ENCODE measurements around the gene CYREN. TPM values are rescaled to one million over a fixed set of nuclear protein-coding genes. Genes with fewer than 3 reads are reported as not detected.

Gene CYREN
- total RNA-seq, 1 experiment from 2014 or later = 49.6 TPM

DNA sequence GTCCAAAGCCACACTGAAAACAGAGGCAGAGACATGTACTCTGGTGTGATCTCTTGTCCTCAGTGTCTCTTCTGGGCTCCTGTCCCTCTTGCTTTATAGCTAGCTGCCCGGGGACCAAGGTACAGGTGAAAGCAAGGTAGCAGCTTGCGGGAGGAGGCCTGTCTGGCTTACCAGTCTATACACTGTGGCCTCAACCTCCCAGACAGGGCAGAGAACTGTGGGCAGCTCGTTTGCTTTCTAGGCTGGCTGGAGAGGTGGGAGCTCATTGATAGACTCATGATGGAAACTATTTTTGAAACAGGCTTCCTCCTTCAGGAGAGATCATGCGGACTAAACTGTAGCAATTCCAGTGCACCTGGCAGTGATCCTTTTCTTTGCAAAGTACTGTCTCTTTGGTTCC lies 4.6 kb downstream of the CYREN start:
- intact Hi-C loops (cut with micrococcal nuclease; ENCODE audit: unreplicated experiment) (no loop called here), in situ Hi-C loops (cut with HindIII; ENCODE audit: low pct_unique_long_range_greater_than_20kb, low sequenced_read_pairs) (no loop called here)
- DNase-seq (ENCODE audit: low read depth, low spot score) (no peak), ATAC-seq (no peak)
- Histone ChIP-seq H3K27ac (ENCODE audit: low read length) (no peak overlapping the region), H3K4me1 (ENCODE audit: control insufficient read depth, insufficient read depth, low read length) (peaks cover 10% of the 10 kb centered on the region), H3K9me3 (ENCODE audit: control insufficient read depth, insufficient read depth, low read depth, low read length) (no peaks in the 10 kb centered on the region), H3K36me3 (ENCODE audit: control insufficient read depth, insufficient read depth, low read length) (peaks cover 5% of the 10 kb centered on the region), H3K27me3 (ENCODE audit: control insufficient read depth, insufficient read depth, low read length) (no peaks in the 10 kb centered on the region), H3K4me3 (ENCODE audit: low read depth in 2 of 2, low read length in 2 of 2) (no peak overlapping the region)
- TF ChIP-seq SIN3A (IDR thresholded peaks at IDR 0.05; ENCODE audit: borderline replicate concordance, insufficient read depth, low read depth, low read length) (no peak), POLR2AphosphoS5 (IDR thresholded peaks at IDR 0.05; ENCODE audit: low read depth, low read length) (no peak; the same call in 1 of the 2 replicates), TCF7L2 (IDR thresholded peaks at IDR 0.05; ENCODE audit: low read depth, low read length) (no peak)
- TF ChIP-seq, protein P1, sequence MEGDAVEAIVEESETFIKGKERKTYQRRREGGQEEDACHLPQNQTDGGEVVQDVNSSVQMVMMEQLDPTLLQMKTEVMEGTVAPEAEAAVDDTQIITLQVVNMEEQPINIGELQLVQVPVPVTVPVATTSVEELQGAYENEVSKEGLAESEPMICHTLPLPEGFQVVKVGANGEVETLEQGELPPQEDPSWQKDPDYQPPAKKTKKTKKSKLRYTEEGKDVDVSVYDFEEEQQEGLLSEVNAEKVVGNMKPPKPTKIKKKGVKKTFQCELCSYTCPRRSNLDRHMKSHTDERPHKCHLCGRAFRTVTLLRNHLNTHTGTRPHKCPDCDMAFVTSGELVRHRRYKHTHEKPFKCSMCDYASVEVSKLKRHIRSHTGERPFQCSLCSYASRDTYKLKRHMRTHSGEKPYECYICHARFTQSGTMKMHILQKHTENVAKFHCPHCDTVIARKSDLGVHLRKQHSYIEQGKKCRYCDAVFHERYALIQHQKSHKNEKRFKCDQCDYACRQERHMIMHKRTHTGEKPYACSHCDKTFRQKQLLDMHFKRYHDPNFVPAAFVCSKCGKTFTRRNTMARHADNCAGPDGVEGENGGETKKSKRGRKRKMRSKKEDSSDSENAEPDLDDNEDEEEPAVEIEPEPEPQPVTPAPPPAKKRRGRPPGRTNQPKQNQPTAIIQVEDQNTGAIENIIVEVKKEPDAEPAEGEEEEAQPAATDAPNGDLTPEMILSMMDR (IDR thresholded peaks at IDR 0.05) = no peak
- TF ChIP-seq, protein P2, sequence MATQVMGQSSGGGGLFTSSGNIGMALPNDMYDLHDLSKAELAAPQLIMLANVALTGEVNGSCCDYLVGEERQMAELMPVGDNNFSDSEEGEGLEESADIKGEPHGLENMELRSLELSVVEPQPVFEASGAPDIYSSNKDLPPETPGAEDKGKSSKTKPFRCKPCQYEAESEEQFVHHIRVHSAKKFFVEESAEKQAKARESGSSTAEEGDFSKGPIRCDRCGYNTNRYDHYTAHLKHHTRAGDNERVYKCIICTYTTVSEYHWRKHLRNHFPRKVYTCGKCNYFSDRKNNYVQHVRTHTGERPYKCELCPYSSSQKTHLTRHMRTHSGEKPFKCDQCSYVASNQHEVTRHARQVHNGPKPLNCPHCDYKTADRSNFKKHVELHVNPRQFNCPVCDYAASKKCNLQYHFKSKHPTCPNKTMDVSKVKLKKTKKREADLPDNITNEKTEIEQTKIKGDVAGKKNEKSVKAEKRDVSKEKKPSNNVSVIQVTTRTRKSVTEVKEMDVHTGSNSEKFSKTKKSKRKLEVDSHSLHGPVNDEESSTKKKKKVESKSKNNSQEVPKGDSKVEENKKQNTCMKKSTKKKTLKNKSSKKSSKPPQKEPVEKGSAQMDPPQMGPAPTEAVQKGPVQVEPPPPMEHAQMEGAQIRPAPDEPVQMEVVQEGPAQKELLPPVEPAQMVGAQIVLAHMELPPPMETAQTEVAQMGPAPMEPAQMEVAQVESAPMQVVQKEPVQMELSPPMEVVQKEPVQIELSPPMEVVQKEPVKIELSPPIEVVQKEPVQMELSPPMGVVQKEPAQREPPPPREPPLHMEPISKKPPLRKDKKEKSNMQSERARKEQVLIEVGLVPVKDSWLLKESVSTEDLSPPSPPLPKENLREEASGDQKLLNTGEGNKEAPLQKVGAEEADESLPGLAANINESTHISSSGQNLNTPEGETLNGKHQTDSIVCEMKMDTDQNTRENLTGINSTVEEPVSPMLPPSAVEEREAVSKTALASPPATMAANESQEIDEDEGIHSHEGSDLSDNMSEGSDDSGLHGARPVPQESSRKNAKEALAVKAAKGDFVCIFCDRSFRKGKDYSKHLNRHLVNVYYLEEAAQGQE (IDR thresholded peaks at IDR 0.05; ENCODE audit: insufficient read depth in 1 of 2, low read depth in 2 of 2, low read length in 1 of 2) = no peak
- ChIA-PET POLR2A (no interaction called here), CTCF (no interaction called here)
- BruUV-seq (replicated peaks) = TSS peak; percentile 13

DNA sequence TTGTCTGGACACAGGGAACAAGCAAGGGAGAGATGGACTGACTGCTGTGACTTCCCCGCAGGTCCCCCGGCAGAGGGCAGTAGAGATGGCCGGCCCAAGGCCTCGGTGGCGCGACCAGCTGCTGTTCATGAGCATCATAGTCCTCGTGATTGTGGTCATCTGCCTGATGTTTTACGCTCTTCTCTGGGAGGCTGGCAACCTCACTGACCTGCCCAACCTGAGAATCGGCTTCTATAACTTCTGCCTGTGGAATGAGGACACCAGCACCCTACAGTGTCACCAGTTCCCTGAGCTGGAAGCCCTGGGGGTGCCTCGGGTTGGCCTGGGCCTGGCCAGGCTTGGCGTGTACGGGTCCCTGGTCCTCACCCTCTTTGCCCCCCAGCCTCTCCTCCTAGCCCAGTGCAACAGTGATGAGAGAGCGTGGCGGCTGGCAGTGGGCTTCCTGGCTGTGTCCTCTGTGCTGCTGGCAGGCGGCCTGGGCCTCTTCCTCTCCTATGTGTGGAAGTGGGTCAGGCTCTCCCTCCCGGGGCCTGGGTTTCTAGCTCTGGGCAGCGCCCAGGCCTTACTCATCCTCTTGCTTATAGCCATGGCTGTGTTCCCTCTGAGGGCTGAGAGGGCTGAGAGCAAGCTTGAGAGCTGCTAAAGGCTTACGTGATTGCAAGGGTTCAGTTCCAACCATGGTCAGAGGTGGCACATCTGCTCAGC lies 6.0 kb downstream of the CYREN start:
- intact Hi-C loops (cut with micrococcal nuclease; ENCODE audit: unreplicated experiment) (no loop called here), in situ Hi-C loops (cut with HindIII; ENCODE audit: low pct_unique_long_range_greater_than_20kb, low sequenced_read_pairs) (no loop called here)
- no TSS peak for BruUV-seq (replicated peaks)
- Histone ChIP-seq H3K36me3 (ENCODE audit: control insufficient read depth, insufficient read depth, low read length) (peaks cover 2% of the 10 kb centered on the region), H3K27ac (ENCODE audit: low read length) (no peak overlapping the region), H3K9me3 (ENCODE audit: control insufficient read depth, insufficient read depth, low read depth, low read length) (no peaks in the 10 kb centered on the region), H3K27me3 (ENCODE audit: control insufficient read depth, insufficient read depth, low read length) (no peaks in the 10 kb centered on the region), H3K4me3 (ENCODE audit: low read depth in 2 of 2, low read length in 2 of 2) (no peak overlapping the region), H3K4me1 (ENCODE audit: control insufficient read depth, insufficient read depth, low read length) (peaks cover 7% of the 10 kb centered on the region)
- DNase-seq (ENCODE audit: low read depth, low spot score) (no peak), ATAC-seq (peak; percentile 53)
- ChIA-PET CTCF (no interaction called here), POLR2A (interaction anchor here (0.6 kb wide), 1 partner anchor 60 kb away, joined by 4 read pairs; no protein-coding TSS in a partner anchor)
- TF ChIP-seq POLR2AphosphoS5 (IDR thresholded peaks at IDR 0.05; ENCODE audit: low read depth, low read length) = peak; percentile 50
- no peak for TF ChIP-seq SIN3A (IDR thresholded peaks at IDR 0.05; ENCODE audit: borderline replicate concordance, insufficient read depth, low read depth, low read length)
- TF ChIP-seq, protein P1 (IDR thresholded peaks at IDR 0.05) = peak; percentile 42; the same call in 1 of the 2 replicates
- no peak for TF ChIP-seq TCF7L2 (IDR thresholded peaks at IDR 0.05; ENCODE audit: low read depth, low read length)
- TF ChIP-seq, protein P2 (IDR thresholded peaks at IDR 0.05; ENCODE audit: insufficient read depth in 1 of 2, low read depth in 2 of 2, low read length in 1 of 2) = no peak

Data from Panc1 (cell line).